ENCODE data around the gene RASSF5.
A peak's percentile ranks its signal among the peaks of the same experiment; 100 is the strongest.
"Not testable (repeated sequence)": the region's sequence is repeated elsewhere in the genome, so short reads cannot be mapped to it uniquely, and the experiment has no call there.

Gene RASSF5

DNA sequence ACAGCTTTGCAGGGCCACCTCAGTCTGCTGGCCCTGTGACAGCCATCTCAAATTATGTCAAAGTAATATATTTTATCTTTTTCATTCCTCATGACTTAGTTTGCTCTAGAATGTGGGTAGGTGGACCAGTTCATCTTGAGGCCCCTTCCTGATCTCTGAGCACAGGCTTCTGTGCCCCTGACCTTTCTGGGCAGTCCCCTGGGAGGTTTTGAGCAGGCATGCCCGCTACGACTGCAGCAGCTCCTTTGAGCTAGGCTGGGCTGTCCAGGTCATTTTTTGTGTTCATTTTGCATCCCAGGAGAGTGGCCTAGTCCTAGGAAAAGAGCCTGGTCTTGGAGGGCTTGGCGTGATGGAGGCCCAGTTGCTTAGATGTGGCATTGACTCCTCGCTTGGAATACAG, 62.2 kb downstream of the RASSF5 start:
- DNase-seq (ENCODE audit: low read depth), result no peak

DNA sequence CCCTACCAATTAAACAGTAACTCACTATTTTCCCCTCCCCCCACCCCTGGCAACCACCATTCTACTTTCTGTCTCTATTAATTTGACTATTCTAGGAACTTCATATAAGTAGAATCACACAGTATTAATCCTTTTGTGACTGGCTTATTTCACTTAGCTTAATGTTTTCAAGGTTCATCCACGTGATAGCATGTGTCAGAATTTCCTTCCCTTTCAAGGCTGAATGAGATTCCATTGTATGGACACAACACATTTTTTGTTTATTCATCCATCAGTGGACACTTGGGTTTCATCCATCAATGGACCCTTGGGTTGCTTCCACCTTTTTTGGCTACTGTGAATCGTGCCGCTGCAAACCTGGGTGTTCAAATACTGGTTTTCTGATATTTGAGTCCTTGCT, 63.2 kb downstream of the RASSF5 start:
- peak; percentile 26 for DNase-seq (ENCODE audit: low read depth)

DNA sequence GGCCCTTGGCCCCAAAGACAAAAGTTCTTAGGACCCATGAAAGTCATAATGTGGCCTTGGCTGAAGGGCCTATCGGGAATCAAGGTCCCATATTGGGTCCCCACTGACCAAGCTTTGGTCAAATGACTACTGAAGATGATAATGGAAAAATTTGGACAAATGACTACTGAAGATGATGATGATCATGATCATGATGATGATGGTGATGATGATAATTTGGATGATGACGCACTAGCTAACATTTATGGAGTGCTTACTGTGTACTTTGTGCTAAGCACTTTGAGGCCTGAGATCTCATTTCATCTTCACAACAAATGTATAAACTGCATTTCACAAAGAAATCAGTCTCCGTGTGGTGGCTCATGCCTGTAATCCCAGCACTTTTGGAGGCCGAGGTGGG, 65.5 kb downstream of the RASSF5 start:
- DNase-seq (ENCODE audit: low read depth), result no peak

DNA sequence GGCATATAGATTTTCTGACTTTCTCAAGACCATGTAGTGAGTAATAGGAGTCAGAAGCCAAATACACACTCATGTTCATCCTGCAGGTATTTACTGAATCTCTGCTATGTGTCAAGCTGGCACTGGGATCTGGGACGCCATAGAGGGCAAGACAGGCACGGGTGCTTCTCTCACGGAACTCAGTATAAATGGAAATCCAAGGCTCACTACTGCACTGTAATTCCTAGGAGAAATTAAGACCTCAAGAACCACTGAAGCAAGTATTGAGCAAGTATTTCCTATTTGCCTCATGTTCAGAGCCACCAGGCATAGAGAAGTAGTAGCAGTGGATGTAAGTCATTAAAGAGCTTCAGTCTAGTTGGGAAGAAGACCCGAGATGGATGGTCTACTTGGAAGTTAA, 66.0 kb downstream of the RASSF5 start:
- DNase-seq (ENCODE audit: low read depth), result no peak

DNA sequence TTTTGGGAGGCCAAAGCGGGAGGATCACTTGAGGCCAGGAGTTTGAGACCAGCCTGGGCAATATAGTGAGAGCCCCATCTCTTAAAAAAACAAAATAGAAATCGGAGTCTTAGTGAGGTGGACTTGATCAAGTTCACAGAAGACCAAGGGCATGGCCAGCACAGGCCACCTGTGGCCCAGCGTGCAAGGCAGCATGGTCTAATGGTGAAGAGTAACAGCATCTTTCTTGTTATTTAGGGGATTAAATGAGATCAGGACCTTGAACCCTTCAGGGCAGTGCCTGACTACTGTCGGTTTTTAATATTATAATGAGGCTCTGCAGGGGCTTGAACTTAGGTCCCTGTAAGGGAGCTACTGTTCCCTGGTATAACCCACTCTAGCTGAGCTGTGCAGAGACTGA, 66.4 kb downstream of the RASSF5 start:
- no peak for DNase-seq (ENCODE audit: low read depth)

DNA sequence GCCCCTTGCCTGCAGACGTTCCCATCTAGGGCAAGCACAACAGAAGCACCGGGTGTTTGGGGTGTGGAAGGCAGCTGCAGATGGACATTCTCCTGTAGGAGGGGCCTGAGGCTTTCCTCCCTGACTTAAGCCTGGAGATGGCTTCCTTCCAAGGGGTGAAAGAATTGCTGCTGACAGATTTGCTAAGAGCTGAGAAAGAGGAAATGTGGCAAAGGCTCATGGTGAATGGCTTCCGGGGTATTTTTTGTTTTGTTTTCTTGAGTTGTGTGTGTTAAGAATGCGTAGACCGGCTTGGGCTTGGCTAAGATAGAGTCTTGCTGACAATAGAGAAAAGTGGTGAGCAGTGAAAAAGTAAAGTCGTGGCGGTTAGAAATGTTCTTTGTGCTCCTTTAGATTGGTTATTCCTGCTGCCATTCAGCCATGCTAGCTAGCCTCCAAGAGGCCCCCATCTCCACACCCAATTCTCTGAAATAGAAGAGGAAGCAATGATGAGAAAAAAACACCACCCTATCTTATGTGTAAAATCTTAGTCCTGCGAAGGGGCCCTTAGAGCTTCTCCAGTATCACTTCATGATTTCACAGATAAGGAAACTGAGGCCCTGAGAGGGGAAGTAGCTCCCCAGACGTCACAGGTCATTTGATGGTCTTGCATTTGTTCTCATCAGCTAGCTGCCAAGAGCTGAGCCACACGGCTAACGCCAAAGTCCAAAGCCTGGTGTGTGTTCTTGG, 68.0 kb downstream of the RASSF5 start:
- peak; percentile 92 for DNase-seq (ENCODE audit: low read depth)

DNA sequence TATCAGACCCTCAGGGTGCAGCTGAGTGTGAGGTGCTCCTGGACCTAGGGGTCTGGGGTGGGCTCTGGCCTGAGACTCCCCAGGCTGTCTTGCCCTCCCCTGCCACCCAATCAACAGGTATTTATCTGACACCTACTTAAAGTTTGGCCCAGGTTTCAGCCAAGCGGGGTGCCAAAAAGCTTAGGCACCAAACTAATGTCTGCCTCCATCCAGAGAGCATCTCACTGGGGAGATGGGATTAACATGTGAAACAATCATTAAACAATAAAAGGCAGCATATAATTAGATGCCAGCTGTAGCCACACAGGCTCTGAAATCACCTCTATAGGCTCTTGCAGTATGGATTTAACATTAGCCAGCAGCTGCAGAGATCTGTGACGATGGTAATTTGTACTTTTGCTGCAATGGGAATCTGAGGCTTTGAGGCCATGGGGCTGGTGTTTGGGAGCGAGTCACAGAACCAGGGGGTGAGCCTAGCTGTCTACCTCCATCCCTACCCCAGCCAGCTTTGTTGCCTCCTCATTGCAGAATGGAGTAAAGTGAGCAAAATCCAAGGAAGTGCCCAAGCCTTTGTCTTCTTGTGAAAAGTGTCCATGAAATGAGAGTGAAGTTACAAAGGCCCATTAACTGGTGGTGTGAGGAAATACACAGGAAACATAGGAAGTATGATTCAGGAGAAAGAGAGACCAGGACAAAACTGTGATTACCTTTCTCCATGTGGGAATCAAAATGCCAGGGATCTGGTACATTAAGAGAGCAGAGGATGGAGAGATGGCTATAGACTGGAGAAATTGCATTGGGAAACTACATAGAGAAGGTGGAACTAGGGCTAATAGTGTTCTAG, 68.8 kb downstream of the RASSF5 start:
- no peak for DNase-seq (ENCODE audit: low read depth)

DNA sequence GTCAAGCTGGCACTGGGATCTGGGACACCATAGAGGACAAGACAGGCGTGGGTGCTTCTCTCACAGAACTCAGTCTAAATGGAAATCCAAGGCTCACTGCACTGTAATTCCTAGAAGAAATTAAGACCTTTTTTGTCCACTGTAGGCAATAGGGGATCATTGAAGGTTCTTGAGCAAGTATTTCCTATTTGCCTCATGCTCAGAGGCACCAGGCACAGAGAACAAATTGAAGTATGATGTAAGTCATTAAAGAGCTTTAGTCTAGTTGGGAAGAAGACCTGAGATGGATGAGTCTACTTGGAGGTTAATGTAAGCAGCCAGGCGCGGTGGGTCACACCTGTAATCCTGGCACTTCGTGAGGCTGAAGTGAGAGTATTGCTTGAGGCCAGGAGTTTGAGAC, 70.3 kb downstream of the RASSF5 start:
- no peak for DNase-seq (ENCODE audit: low read depth)

DNA sequence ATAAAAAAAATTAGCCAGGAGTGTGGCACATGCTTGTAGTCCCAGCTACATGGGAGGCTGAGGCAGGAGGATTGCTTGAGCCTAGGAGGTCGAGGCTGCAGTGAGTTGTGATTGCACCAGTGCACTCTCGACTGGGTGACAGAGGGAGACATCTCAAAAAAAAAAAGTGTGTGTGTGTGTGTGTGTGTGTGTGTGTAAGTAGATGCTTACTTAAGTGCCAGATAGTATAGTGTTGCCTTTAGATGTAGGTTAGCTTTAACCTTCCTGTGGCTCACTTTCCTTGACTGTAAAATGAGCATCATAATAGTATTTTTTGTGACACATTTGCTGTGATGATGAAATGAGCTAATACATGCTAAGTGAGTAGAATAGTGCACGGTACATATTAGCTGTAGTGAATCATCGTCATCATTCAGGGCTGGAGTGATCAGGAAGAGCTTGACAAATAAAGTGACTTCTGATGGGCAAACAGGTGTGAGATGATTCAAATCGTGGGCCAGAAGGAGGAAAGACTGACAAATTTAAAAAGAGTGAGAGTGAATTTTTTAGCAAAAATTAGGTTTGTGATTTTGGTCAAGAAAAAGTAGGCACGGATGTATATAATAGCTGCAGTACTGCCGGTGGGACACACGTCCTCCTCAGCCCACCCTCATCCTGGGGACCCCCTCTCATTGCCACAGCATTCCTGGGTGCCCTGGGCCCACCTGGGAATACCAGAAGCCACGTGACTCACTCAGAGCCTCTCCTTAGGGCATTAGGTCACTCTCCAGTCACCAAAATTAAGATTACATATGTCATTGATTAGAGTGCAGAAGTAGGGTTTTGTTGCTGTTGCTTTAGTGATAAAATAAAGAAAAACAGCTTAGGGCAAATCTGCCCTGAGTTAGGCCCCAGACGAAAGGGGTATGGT, 71.0 kb downstream of the RASSF5 start:
- DNase-seq (ENCODE audit: low read depth), result no peak

DNA sequence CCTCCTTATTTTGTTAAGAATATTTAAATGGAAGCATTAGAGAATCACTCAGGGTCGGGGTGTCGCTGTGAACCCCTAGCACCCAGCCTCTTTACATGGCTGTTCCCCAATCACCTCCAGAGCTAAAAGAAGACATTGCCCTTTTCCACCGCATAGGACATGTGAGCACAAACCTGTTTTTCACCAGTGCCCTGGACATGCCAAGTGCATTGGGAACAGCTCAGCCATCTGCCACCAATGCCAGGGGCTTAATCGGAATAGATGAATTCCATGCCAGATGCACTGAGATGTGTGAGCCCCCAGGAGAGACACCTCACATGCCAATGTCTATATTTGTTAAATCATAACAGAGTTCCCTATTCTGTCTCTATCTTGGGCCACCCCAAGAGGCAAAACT, 71.6 kb downstream of the RASSF5 start:
- DNase-seq (ENCODE audit: low read depth), result no peak

DNA sequence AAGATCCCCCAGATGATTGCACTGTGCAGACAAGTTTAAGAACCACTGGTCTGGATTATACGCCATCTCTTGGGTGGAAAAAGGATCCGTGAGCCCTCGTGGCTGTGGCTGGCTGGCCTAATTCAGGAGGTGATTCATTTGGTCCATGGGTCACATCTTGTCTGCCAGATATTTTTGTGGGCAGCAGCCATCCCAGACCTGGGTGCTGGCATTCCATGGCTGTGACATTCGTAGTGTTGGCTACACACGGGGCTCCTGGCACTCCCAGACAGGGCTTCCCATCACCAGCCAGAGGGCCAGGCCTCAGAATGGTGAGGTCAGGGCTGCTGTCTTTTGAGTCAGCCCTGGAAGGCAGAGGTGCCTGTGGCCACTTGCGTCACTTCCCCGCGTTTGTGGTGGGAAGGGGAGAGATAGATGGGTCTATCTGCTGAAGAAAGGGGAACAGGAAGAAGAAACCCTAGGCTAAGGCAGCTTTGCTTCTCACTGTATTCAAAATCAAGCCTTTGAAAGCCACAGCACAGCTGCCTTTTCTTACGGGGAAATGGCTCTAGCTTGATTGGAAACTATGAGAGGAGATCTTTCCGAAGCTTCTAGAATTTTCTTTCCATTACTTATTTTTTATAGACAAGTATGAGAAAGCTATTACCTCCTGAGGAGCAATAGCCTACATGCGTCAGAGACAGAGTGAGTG, 72.6 kb downstream of the RASSF5 start:
- peak; percentile 45 for DNase-seq (ENCODE audit: low read depth)

DNA sequence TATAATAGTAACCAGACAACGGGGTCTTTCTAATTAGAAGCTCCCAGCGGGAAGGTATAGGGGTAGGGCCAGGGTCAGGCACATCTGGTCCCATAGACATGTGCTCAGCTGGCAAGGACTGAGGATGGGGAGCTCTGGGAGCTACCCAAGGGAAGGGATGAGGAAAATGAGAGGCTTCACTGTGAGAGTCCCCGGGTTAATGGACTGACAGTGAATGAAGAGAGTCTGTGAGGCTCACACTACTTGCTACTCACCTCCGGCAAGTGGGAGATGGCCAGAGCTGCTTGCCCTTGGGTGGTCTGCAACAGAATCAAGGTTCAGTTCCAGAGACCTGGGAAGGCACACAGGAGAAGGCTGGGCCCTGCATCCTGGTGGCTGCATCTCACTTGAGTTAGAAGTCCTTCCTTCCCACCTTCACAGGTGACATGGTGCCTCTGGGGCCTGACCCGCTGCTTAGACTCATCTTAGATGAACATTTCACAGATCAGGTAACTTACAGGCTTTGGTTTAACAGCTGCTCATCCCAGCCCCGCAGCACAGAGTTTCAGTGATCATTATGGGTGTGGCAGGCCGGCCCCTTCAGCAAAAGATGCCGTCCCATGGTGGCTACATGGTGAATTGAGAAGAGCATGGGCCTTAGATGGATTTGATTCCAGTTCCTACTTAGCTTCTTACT, 73.2 kb downstream of the RASSF5 start:
- no peak for DNase-seq (ENCODE audit: low read depth)

DNA sequence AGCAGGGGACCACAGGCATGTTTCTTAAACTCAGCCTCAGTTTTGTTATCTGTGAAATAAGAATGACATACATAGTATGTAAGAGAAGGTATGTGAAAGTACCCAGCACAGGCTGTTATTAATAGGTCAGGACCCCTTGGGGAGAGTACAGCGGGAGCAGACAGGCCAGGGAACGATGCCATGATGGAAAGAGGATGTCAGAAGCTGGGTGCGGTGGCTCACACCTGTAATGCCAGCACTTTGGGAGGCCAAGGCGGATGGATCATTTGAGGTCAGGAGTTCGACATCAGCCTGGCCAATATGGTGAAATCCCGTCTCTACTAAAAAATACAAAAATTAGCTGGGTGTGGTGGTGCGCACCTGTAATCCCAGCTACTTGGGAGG, 73.8 kb downstream of the RASSF5 start:
- not testable (repeated sequence) for DNase-seq (ENCODE audit: low read depth)

DNA sequence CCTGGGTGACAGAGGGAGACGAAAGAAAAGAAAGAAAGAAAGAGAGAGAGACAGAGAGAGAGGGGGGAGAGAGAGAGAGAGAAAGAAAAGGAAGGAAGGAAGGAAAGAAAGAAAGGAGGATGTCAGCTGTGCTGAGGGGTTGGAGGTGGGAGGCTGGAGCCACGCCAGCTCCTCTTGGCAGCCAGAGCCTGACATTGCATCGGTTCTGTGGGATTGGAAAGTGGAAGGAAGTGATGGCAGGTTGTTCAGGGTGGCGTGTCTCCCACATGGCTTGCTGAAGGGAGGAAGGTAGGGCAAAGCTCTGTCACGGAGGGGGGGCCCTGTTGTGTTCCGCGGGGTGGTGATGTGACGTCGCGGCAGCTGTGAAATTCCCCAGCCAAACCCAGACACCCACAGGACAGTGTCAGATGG, 74.2 kb downstream of the RASSF5 start:
- no peak for DNase-seq (ENCODE audit: low read depth)

DNA sequence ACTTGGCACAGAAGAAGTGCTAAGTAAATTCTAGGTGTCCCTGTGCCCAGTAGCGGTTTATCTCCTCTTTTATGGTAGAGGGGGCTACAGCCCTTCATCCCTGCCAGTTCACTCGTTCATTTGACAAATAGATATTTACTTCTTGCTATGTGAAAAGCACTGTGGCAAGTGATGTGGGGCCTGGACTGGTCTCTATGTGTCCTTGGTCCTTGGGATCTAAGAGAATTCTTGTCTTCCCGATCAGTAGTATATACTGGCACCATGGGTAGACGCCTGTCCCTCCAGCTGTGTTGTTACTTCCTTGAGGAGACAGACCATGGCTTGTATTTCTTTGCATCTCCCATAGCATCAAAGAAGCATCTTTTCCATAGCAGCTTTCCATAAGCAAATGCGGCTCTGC, 75.2 kb downstream of the RASSF5 start:
- no peak for DNase-seq (ENCODE audit: low read depth)

DNA sequence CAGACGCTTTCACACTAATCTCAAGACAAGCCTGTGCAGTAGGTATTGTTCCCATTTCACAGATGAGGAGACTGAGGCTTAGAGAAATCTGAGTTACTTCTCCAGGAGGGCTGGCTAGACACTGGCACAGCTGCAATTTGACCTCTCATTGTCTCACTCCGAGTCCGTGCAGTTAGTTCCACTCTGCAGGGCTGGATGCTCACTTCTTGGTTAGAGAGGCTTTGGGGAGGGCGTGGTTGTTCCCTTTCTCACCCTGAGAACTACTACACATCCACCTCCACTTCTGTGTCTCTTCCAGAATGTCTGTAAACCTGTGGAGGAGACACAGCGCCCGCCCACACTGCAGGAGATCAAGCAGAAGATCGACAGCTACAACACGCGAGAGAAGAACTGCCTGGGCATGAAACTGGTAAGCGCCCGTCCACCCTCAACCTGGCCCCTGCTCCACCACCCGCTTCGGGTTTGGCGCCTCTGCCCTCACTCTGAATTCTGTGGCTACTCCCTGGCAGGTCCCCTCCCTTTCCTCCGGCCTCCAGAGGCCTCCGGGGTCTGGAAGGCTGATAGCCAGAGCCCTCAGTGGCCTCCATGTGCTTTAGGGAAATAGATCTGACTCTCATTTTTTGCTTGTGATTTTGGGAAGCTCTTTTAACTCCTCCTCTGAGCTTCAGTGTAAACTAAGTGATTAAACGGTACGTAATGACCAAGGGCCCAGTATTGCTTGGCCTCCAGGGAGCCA, 75.8 kb downstream of the RASSF5 start:
- DNase-seq (ENCODE audit: low read depth), result no peak

DNA sequence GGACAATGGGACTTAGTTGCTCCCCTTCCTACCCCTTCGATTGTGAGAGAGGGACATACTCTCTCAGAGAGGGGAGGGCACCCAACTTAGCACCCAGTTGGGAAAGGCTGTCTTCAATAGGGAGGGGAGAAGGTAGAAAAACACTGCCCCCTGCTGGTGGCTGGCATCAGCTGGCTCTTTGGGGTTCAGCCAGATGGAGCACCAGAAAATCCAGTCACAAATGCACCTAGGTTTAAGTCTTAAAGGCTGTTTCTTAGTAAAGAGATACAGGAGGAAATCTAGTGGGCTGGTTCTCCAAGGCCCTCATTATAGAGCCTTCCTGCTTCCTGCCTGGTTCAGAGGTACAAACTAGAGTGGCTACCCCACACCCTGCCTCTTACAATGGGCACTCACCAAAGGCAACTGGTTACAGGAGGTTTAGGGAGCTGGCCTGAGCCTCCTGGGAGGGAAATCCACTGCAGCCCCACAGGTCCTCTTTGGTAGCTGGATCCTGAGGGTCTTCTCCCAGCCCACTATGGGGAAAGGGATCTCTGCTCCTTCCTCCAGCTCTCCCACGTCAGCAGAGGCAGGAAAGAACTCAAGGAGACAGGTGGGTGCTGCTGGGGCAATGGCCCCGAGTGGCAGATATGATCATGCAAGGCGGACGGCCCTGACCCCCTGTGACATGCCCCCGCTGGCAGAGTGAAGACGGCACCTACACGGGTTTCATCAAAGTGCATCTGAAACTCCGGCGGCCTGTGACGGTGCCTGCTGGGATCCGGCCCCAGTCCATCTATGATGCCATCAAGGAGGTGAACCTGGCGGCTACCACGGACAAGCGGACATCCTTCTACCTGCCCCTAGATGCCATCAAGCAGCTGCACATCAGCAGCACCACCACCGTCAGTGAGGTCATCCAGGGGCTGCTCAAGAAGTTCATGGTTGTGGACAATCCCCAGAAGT, 76.6 kb downstream of the RASSF5 start:
- peak; percentile 54 for DNase-seq (ENCODE audit: low read depth)

DNA sequence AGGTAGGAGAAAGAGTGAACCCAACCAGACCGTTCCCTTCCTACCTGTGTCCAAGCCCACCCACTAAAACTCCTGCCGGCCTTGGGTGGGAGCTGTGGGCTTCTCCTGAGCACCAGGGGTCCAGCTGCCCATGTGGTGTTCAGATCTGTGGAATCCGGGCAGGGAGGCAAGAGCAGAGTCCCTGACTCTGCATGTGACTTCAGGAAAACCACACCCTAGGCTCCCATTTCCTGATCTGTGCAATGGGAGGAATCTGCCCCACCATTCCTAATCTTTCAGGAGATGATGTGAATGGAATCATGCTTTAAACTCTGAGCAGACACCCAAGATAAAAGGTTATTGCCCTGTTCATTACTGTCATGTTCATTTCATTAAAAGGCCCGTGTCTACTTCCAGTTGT, 77.4 kb downstream of the RASSF5 start:
- no peak for DNase-seq (ENCODE audit: low read depth)

All from amniotic epithelial cell (primary cell).